ENCODE measurements around the gene FLYWCH1. TPM values are rescaled to one million over a fixed set of nuclear protein-coding genes. Genes with fewer than 3 reads are reported as not detected.

Gene FLYWCH1
- total RNA-seq, 1 experiment from 2014 or later = 32.6 TPM

- TF ChIP-seq ZSCAN18 (CRISPR knock-in tag; IDR thresholded peaks at IDR 0.05) = no peak
- TF ChIP-seq IRF1 (CRISPR knock-in tag; IDR thresholded peaks at IDR 0.05) = no peak
- TF ChIP-seq FOXP1 (CRISPR knock-in tag; IDR thresholded peaks at IDR 0.05; ENCODE audit: borderline replicate concordance) = peak; percentile 47
- peak; percentile 37; the same call in 1 of the 2 replicates for TF ChIP-seq E2F4 (CRISPR knock-in tag; IDR thresholded peaks at IDR 0.05; ENCODE audit: borderline replicate concordance, low read depth)
- TF ChIP-seq NFE2L1 (CRISPR knock-in tag; IDR thresholded peaks at IDR 0.05) = no peak
- TF ChIP-seq PRRX2 (CRISPR knock-in tag; IDR thresholded peaks at IDR 0.05) = no peak
- no peak for TF ChIP-seq ZNF512 (CRISPR knock-in tag; IDR thresholded peaks at IDR 0.05; ENCODE audit: borderline replicate concordance)
- TF ChIP-seq ATF2 (CRISPR knock-in tag; IDR thresholded peaks at IDR 0.05; ENCODE audit: borderline replicate concordance, low read depth) = no peak
- TF ChIP-seq TCF7 (CRISPR knock-in tag; IDR thresholded peaks at IDR 0.05; ENCODE audit: low read depth) = no peak
Measured at GRCh38 chr16:2964475-2965336, 53.0 kb downstream of the FLYWCH1 start (continued).

GRCh38 chr16:2966043-2966807 lies 54.5 kb downstream of the FLYWCH1 start:
- no peaks in the 10 kb centered on the region for H3K36me3 Mint-ChIP-seq
- H3K9me3 Mint-ChIP-seq = no peaks in the 10 kb centered on the region
- ChIA-PET POLR2A (interaction anchor here (1.1 to 1.6 kb wide), 4 partner anchors 8 to 62 kb away, joined by 3 to 5 read pairs (median 4); no protein-coding TSS in a partner anchor), CTCF (interaction anchor here (1.0 to 5.4 kb wide), 8 partner anchors 16 to 128 kb away, joined by 3 to 43 read pairs (median 12); partner anchors contain the start of gene PKMYT1)
- ATAC-seq (no peak), DNase-seq (ENCODE audit: low spot score) (peak; percentile 37)
- no peak overlapping the region for H3K27ac Mint-ChIP-seq
- TF ChIP-seq ESRRA (CRISPR knock-in tag; IDR thresholded peaks at IDR 0.05; ENCODE audit: borderline replicate concordance) (no peak), MLX (CRISPR knock-in tag; IDR thresholded peaks at IDR 0.05) (no peak)
- peaks cover 38% of the 10 kb centered on the region for H3K27me3 Mint-ChIP-seq (ENCODE audit: low read depth)
- no peak overlapping the region for H3K4me3 Mint-ChIP-seq
- H3K4me1 Mint-ChIP-seq = peaks cover 25% of the 10 kb centered on the region

- TF ChIP-seq PRDM15 (CRISPR knock-in tag; IDR thresholded peaks at IDR 0.05) (peak; percentile 84), IRF1 (CRISPR knock-in tag; IDR thresholded peaks at IDR 0.05) (no peak)
- peak; percentile 37 for DNase-seq (ENCODE audit: low spot score)
- Mint-ChIP-seq H3K27me3 (ENCODE audit: low read depth) (peaks cover 38% of the 10 kb centered on the region), H3K9me3 (no peaks in the 10 kb centered on the region), H3K36me3 (no peaks in the 10 kb centered on the region), H3K27ac (no peak overlapping the region), H3K4me3 (no peak overlapping the region), H3K4me1 (peaks cover 25% of the 10 kb centered on the region)
- ChIA-PET CTCF (interaction anchor here (1.0 to 1.8 kb wide), 7 partner anchors 15 to 248 kb away, joined by 3 to 17 read pairs (median 4); partner anchors contain the start of gene TNFRSF12A), POLR2A (interaction anchor here (1.0 to 1.6 kb wide), 4 partner anchors 41 to 61 kb away, joined by 3 to 5 read pairs (median 4); no protein-coding TSS in a partner anchor)
- ATAC-seq = no peak
Measured at GRCh38 chr16:2966808-2967191, 55.1 kb downstream of the FLYWCH1 start.

All from WTC11 (cell line).